ENCODE results near the gene SLC4A5.

- TF ChIP-seq, protein P1, sequence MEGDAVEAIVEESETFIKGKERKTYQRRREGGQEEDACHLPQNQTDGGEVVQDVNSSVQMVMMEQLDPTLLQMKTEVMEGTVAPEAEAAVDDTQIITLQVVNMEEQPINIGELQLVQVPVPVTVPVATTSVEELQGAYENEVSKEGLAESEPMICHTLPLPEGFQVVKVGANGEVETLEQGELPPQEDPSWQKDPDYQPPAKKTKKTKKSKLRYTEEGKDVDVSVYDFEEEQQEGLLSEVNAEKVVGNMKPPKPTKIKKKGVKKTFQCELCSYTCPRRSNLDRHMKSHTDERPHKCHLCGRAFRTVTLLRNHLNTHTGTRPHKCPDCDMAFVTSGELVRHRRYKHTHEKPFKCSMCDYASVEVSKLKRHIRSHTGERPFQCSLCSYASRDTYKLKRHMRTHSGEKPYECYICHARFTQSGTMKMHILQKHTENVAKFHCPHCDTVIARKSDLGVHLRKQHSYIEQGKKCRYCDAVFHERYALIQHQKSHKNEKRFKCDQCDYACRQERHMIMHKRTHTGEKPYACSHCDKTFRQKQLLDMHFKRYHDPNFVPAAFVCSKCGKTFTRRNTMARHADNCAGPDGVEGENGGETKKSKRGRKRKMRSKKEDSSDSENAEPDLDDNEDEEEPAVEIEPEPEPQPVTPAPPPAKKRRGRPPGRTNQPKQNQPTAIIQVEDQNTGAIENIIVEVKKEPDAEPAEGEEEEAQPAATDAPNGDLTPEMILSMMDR (IDR thresholded peaks at IDR 0.05 in 4 of 5, conservative IDR thresholded peaks at IDR 0.05 in 1 of 5), result no peak
- TF ChIP-seq POLR2A (IDR thresholded peaks at IDR 0.05), result no peak
Observed at GRCh38 chr2:74225698-74226459, 117.3 kb downstream of the SLC4A5 start.

Data from gastrocnemius medialis (tissue), 4 donors.